ENCODE results near the gene SMTNL2.
"Not testable (repeated sequence)": the region's sequence is repeated elsewhere in the genome, so short reads cannot be mapped to it uniquely, and the experiment has no call there.

Gene SMTNL2

GRCh38 chr17:4639301-4640059, 55.2 kb downstream of the SMTNL2 start:
- DNase-seq = peak; percentile 21

GRCh38 chr17:4640569-4641188, 56.4 kb downstream of the SMTNL2 start:
- not testable (repeated sequence) for DNase-seq

GRCh38 chr17:4641297-4642195, 57.2 kb downstream of the SMTNL2 start, which contains the start of gene ALOX15:
Gene ALOX15, minus strand, starts transcription at chr17:4641678. Its CDS starts 27 bp downstream, at chr17:4641651.
- DNase-seq = no peak

GRCh38 chr17:4642286-4642685, 58.0 kb downstream of the SMTNL2 start:
- DNase-seq = no peak

- DNase-seq = no peak
These were observed 59.3 kb downstream of the SMTNL2 start for GRCh38 chr17:4643676-4644075.

GRCh38 chr17:4645642-4646041, 61.3 kb downstream of the SMTNL2 start:
- no peak for DNase-seq

GRCh38 chr17:4648741-4649140, 64.4 kb downstream of the SMTNL2 start:
- peak; percentile 78 for DNase-seq

GRCh38 chr17:4652997-4653396, 68.7 kb downstream of the SMTNL2 start:
- no peak for DNase-seq

GRCh38 chr17:4655933-4656332, 71.6 kb downstream of the SMTNL2 start:
- not testable (repeated sequence) for DNase-seq

GRCh38 chr17:4657678-4658077, 73.3 kb downstream of the SMTNL2 start:
- no peak for DNase-seq

Data from NCI-H510A treated with DMSO at 0.1 percent for 48 hours (cell line).